ENCODE measurements around the gene TEX35. TPM values are rescaled to one million over a fixed set of nuclear protein-coding genes. Genes with fewer than 3 reads are reported as not detected.

TEX35 gene
- total and polyA plus RNA-seq, 2 experiments from 2014 or later: not detected

GRCh38 chr1:178520803-178521202 lies 7.9 kb downstream of the TEX35 start:
- Histone ChIP-seq H3K27me3 (no peaks in the 10 kb centered on the region), H3K36me3 (no peaks in the 10 kb centered on the region), H3K4me3 (no peak overlapping the region), H3K4me1 (ENCODE audit: low read depth) (no peaks in the 10 kb centered on the region), H3K27ac (no peak overlapping the region), H3K9me3 (ENCODE audit: low read depth) (no peaks in the 10 kb centered on the region)
- TF ChIP-seq CTCF (IDR thresholded peaks at IDR 0.05; ENCODE audit: low read depth, low read length): no peak
- DNase-seq (ENCODE audit: low read depth in 1 of 2, low spot score in 1 of 2): no peak

GRCh38 chr1:178521241-178521640 lies 8.3 kb downstream of the TEX35 start:
- H3K27me3 ChIP-seq: no peaks in the 10 kb centered on the region
- no peak for TF ChIP-seq CTCF (IDR thresholded peaks at IDR 0.05; ENCODE audit: low read depth, low read length)
- no peak overlapping the region for H3K27ac ChIP-seq
- H3K9me3 ChIP-seq (ENCODE audit: low read depth): no peaks in the 10 kb centered on the region
- H3K4me3 ChIP-seq: no peak overlapping the region
- DNase-seq (ENCODE audit: low read depth in 1 of 2, low spot score in 1 of 2): no peak
- no peaks in the 10 kb centered on the region for H3K36me3 ChIP-seq
- no peaks in the 10 kb centered on the region for H3K4me1 ChIP-seq (ENCODE audit: low read depth)

- no peak for TF ChIP-seq CTCF (IDR thresholded peaks at IDR 0.05; ENCODE audit: low read depth, low read length)
- Histone ChIP-seq H3K4me1 (ENCODE audit: low read depth) (peaks cover 7% of the 10 kb centered on the region), H3K27ac (no peak overlapping the region), H3K9me3 (ENCODE audit: low read depth) (no peaks in the 10 kb centered on the region), H3K36me3 (no peaks in the 10 kb centered on the region), H3K4me3 (no peak overlapping the region), H3K27me3 (no peaks in the 10 kb centered on the region)
- no peak for DNase-seq (ENCODE audit: low read depth in 1 of 2, low spot score in 1 of 2)
Observed at GRCh38 chr1:178527117-178527516, 14.2 kb downstream of the TEX35 start.

GRCh38 chr1:178528228-178528952 lies 15.5 kb downstream of the TEX35 start:
- DNase-seq (ENCODE audit: low read depth in 1 of 2, low spot score in 1 of 2): no peak
- Histone ChIP-seq H3K4me3 (no peak overlapping the region), H3K27ac (no peak overlapping the region), H3K9me3 (ENCODE audit: low read depth) (no peaks in the 10 kb centered on the region), H3K36me3 (no peaks in the 10 kb centered on the region), H3K27me3 (no peaks in the 10 kb centered on the region), H3K4me1 (ENCODE audit: low read depth) (peaks cover 7% of the 10 kb centered on the region)
- no peak for TF ChIP-seq CTCF (IDR thresholded peaks at IDR 0.05; ENCODE audit: low read depth, low read length)

GRCh38 chr1:178528953-178529335 lies 16.0 kb downstream of the TEX35 start:
- Histone ChIP-seq H3K36me3 (no peaks in the 10 kb centered on the region), H3K27ac (no peak overlapping the region), H3K4me1 (ENCODE audit: low read depth) (peaks cover 7% of the 10 kb centered on the region), H3K27me3 (no peaks in the 10 kb centered on the region), H3K9me3 (ENCODE audit: low read depth) (no peaks in the 10 kb centered on the region), H3K4me3 (no peak overlapping the region)
- DNase-seq (ENCODE audit: low read depth in 1 of 2, low spot score in 1 of 2): no peak
- no peak for TF ChIP-seq CTCF (IDR thresholded peaks at IDR 0.05; ENCODE audit: low read depth, low read length)

Measured in cardiac muscle cell (in vitro differentiated cells and primary cell).